GM12878 (cell line): Measurements from ENCODE around the gene ABHD14A.

Source experiments
- EP300 ChIP-seq, 2 experiments: fragments of 150-350 bp in 1 of 2; IDR thresholded peaks; 2 replicates each; pipeline ENCODE4 v1.6.1; 2011 to 2012; ENCODE audit warnings: low read depth in 2 of 2, low read length in 2 of 2, borderline replicate concordance in 1 of 2, improper control_type of control experiment in 1 of 2, inconsistent platforms in 1 of 2; ENCODE audit not compliant: control insufficient read depth in 1 of 2
- FOS ChIP-seq: IDR thresholded peaks from 3 replicates; pipeline ENCODE4 v1.6.1; 2011; ENCODE audit warnings: borderline replicate concordance; ENCODE audit not compliant: insufficient read length; ENCODE audit errors: extremely low read depth

DNA sequence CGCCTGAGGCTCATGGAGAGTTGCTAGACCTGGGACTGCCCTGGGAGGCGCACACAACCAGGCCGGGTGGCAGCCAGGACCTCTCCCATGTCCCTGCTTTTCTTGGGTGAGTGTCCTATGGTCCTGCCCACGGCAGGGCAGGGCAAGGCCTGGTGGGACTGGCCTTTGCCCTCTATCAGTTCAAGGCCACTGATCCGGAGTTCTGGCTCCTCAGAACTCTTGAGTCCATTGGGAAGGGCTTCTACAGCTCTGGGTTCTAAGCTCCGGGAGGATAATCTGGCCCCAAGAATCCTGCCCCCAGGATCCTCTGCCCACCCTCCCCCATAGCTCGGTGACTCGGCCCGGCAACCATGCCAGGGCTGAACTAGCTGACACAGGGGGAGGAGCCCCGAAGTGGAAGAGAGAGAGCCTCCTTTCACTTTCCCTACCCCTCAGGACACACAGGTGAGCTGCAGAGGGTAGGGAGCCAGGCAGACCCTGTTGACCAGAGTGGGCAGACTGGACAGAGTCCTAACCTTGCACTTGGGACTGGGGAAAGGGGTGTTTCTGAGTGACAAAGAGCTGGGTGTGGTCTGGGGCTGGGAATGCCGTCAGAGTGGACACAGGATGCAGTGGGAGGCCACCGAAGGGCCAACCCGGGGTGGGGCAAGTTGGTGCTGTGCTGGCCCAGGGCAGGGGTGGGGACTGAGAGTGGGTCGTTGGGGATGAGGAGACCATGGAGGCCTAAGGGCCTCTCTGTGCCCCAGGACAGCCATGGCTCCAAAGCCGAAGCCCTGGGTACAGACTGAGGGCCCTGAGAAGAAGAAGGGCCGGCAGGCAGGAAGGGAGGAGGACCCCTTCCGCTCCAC lies 32.0 kb upstream of the ABHD14A start:
- TF ChIP-seq FOS = no peak
- TF ChIP-seq EP300 (IDR thresholded peaks at IDR 0.05; ENCODE audit: borderline replicate concordance in 1 of 2, control insufficient read depth in 1 of 2, low read depth in 2 of 2, low read length in 2 of 2) = no peak
